ENCODE results near the gene RGL4. TPM values are rescaled to one million over a fixed set of nuclear protein-coding genes. Genes with fewer than 3 reads are reported as not detected.

The RGL4 gene
- total RNA-seq, 1 donor from 2014 or later, result 0.15 TPM

DNA sequence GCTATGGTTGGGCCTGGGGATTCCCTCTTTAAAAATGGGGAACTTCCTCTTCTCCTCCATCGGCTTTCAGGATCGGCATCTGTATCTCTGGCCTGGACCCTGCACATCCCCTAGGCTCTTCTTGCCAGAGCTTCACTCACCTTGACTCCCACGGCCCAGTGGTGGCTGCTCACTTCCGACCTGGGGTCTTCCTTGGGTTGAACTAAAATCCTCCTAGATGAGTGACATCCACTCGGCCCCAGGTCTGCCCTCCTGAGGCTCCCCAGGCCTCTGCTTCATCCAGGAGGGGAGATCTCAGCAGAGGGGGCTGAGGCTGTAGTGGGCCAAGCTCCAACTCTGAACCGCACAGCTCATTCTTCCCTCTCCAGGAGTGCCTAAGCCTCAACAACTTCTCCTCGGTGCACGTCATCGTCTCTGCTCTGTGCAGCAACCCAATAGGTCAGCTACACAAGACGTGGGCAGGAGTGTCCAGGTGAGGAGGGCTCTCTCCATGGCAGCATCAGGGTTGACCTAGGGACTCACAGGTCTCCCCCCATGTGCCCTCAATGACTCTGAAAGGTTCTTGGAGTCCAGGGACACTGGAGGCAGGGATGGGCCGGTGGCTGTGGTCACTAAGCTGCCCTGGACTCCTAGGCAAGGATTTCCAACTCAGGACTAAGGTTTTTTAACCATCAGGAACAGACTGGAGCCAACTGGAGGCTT is 3.3 kb downstream of the RGL4 start:
- no peak overlapping the region for H3K4me3 Mint-ChIP-seq (ENCODE audit: unreplicated experiment)
- TF ChIP-seq, protein P1, sequence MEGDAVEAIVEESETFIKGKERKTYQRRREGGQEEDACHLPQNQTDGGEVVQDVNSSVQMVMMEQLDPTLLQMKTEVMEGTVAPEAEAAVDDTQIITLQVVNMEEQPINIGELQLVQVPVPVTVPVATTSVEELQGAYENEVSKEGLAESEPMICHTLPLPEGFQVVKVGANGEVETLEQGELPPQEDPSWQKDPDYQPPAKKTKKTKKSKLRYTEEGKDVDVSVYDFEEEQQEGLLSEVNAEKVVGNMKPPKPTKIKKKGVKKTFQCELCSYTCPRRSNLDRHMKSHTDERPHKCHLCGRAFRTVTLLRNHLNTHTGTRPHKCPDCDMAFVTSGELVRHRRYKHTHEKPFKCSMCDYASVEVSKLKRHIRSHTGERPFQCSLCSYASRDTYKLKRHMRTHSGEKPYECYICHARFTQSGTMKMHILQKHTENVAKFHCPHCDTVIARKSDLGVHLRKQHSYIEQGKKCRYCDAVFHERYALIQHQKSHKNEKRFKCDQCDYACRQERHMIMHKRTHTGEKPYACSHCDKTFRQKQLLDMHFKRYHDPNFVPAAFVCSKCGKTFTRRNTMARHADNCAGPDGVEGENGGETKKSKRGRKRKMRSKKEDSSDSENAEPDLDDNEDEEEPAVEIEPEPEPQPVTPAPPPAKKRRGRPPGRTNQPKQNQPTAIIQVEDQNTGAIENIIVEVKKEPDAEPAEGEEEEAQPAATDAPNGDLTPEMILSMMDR (IDR thresholded peaks at IDR 0.05; ENCODE audit: unreplicated experiment), result no peak
- peaks cover 39% of the 10 kb centered on the region for H3K36me3 Mint-ChIP-seq (ENCODE audit: low read depth, unreplicated experiment)
- DNase-seq (ENCODE audit: low spot score), result no peak
- H3K27me3 Mint-ChIP-seq (ENCODE audit: unreplicated experiment), result peaks cover 3% of the 10 kb centered on the region
- H3K27ac Mint-ChIP-seq (ENCODE audit: unreplicated experiment), result no peak overlapping the region
- H3K4me1 Mint-ChIP-seq (ENCODE audit: unreplicated experiment), result peaks cover 19% of the 10 kb centered on the region
- H3K9me3 Mint-ChIP-seq (ENCODE audit: unreplicated experiment), result no peaks in the 10 kb centered on the region

DNA sequence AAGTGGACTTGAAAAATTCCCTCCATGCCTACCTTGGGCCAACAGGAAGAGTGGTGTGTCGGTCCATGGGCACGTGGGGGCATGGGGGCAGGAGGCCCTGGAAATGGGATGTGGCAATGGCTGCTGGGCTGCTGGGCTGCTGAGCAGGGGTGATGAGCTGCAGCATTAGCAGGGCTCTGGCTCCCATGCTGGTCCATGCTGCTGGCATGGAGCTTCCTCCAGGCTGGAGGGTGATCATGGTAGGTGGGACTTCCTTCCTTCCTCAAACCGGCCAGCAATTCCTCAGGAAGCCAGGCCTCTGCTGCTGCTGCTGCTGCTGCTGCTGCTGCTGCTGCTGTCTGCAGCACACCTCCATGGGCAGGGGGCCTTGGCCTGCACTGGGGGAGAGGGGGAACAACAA is 4.3 kb downstream of the RGL4 start:
- H3K4me3 Mint-ChIP-seq (ENCODE audit: unreplicated experiment), result no peak overlapping the region
- peaks cover 19% of the 10 kb centered on the region for H3K4me1 Mint-ChIP-seq (ENCODE audit: unreplicated experiment)
- no peaks in the 10 kb centered on the region for H3K9me3 Mint-ChIP-seq (ENCODE audit: unreplicated experiment)
- no peak for DNase-seq (ENCODE audit: low spot score)
- TF ChIP-seq, protein P1 (IDR thresholded peaks at IDR 0.05; ENCODE audit: unreplicated experiment), result no peak
- H3K27ac Mint-ChIP-seq (ENCODE audit: unreplicated experiment), result no peak overlapping the region
- H3K27me3 Mint-ChIP-seq (ENCODE audit: unreplicated experiment), result peaks cover 3% of the 10 kb centered on the region
- H3K36me3 Mint-ChIP-seq (ENCODE audit: low read depth, unreplicated experiment), result peaks cover 33% of the 10 kb centered on the region

DNA sequence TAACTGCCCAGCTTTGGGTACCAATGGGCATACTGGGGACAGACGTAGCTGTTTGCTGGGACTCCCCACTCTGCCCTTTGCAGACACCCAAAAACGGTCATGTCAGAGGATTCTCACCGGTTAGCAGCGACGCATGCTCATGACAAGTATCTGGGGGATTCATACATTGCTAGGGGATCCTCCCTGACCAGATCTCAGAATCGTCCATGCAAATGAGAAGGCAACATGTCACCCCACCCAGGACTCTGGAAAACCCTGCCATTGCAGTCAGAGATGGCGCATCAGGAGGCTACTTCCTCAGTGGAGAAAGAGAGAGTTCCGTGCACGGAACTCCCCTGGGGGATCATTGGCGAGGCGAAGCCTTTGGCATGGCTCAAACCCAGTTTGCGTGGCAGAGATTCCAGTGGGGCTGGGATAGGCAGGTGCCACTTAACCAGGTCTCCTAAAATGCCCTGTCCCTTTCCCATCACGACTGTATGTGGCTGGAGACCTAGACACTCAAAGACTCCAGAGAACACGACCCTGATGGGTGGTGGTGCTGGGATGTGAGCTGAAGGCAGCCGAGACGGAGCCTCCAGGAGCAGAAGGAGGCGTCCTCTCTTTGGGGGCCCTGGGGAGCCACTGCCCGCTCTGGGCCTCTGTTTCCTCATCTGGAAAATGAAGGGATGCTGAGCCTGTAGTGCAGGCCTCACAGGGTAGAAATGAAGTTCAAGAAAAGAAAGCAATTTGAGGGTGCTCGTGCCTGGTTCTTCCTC is 4.9 kb downstream of the RGL4 start:
- peaks cover 27% of the 10 kb centered on the region for H3K36me3 Mint-ChIP-seq (ENCODE audit: low read depth, unreplicated experiment)
- H3K27me3 Mint-ChIP-seq (ENCODE audit: unreplicated experiment), result peaks cover 1% of the 10 kb centered on the region
- peak overlapping the region; percentile 34 for H3K4me3 Mint-ChIP-seq (ENCODE audit: unreplicated experiment)
- H3K4me1 Mint-ChIP-seq (ENCODE audit: unreplicated experiment), result peaks cover 19% of the 10 kb centered on the region
- TF ChIP-seq, protein P1 (IDR thresholded peaks at IDR 0.05; ENCODE audit: unreplicated experiment), result no peak
- no peak for DNase-seq (ENCODE audit: low spot score)
- peak overlapping the region; percentile 33 for H3K27ac Mint-ChIP-seq (ENCODE audit: unreplicated experiment)
- no peaks in the 10 kb centered on the region for H3K9me3 Mint-ChIP-seq (ENCODE audit: unreplicated experiment)

DNA sequence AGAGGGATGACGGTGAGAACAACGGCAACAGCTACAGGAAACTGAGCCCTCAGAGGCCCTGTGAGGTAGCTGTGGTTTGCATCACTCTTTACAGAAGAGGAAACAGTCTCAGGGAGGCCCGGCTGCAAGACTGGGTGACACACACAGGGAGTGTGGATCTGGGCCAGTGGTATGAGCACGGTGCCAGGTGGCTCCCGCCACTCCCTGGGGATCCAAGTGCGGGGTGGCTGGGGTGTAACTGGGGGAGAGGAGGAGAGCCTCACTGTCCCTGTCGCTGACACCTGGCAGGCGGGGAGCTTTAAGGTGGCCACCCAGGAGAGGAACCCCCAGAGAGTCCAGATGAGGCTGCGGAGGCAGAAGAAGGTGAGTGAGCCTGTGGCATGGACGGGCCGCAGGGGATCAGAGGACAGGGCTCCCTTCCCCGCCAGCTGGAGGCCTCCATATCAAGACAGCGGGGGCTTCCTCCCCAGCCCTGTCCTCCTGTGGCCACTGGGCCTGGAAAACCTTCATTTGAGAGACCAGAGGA is 5.6 kb downstream of the RGL4 start:
- Mint-ChIP-seq H3K36me3 (ENCODE audit: low read depth, unreplicated experiment) (peaks cover 23% of the 10 kb centered on the region), H3K4me3 (ENCODE audit: unreplicated experiment) (no peak overlapping the region), H3K4me1 (ENCODE audit: unreplicated experiment) (peaks cover 19% of the 10 kb centered on the region), H3K27ac (ENCODE audit: unreplicated experiment) (peak overlapping the region; percentile 33), H3K9me3 (ENCODE audit: unreplicated experiment) (no peaks in the 10 kb centered on the region), H3K27me3 (ENCODE audit: unreplicated experiment) (peaks cover 1% of the 10 kb centered on the region)
- DNase-seq (ENCODE audit: low spot score), result no peak
- TF ChIP-seq, protein P1 (IDR thresholded peaks at IDR 0.05; ENCODE audit: unreplicated experiment), result no peak

Data from endothelial cell (in vitro differentiated cells).